Mucosa of rectum (tissue), 2 donors: ENCODE data around the gene VCX3A.
"Not testable (repeated sequence)": the region's sequence is repeated elsewhere in the genome, so short reads cannot be mapped to it uniquely, and the experiment has no call there.

Source experiments
- H3K27ac ChIP-seq, 2 donors: one replicate each; pipeline ENCODE4 v1.7.0; 2013; ENCODE audit warnings: inconsistent platforms in 2 of 2, low read depth in 2 of 2, low read length in 2 of 2
- H3K27me3 ChIP-seq, 2 donors: one replicate each; pipeline ENCODE4 v1.7.0; 2013; ENCODE audit warnings: low read length in 2 of 2; ENCODE audit not compliant: control insufficient read depth in 2 of 2, insufficient read depth in 2 of 2
- H3K36me3 ChIP-seq, 2 donors: one replicate each; pipeline ENCODE4 v1.7.0; 2013; ENCODE audit warnings: low read length in 2 of 2; ENCODE audit not compliant: control insufficient read depth in 2 of 2, insufficient read depth in 2 of 2
- H3K4me1 ChIP-seq, 2 donors: one replicate each; pipeline ENCODE4 v1.7.0; 2013; ENCODE audit warnings: low read length in 2 of 2, mild to moderate bottlenecking in 1 of 2; ENCODE audit not compliant: control insufficient read depth in 2 of 2, insufficient read depth in 2 of 2
- H3K4me3 ChIP-seq, 2 donors: one replicate each; pipeline ENCODE4 v1.7.0; 2013; ENCODE audit warnings: low read length in 2 of 2
- H3K9ac ChIP-seq, 2 donors: one replicate each; pipeline ENCODE4 v1.7.0; 2013; ENCODE audit warnings: low read length in 2 of 2, low read depth in 1 of 2, mild to moderate bottlenecking in 1 of 2
- H3K9me3 ChIP-seq, 2 donors: one replicate each; pipeline ENCODE4 v1.7.0; 2013; ENCODE audit warnings: low read length in 2 of 2; ENCODE audit not compliant: control insufficient read depth in 2 of 2
- donor health status: healthy.
- donor health status: Normal muscosa, but diverticular disease.

VCX3A gene

DNA sequence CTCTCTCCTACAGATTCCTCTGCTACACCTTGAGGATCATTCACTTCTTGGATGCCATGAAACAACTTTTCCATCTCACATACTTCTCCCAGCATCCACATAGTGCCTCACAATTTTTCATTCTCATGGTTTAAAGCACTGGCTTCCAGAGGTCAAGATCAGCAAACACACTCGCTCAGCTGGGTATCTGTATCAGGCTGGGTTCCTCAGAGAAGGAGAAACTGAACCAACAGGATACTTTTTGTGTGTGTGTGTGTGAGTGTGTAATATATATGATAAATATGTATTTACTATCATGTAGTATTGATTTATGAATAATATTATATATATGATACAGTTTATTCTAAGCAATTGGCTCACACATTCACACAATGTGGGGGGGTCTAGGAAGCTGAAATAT lies at the start of gene VCX3A:
Gene VCX3A, minus strand, starts transcription at position 101 of the 400 bp plus-strand sequence. CDS start 621 bp downstream, outside the sequence.
- H3K9ac ChIP-seq, H3K9me3 ChIP-seq, H3K36me3 ChIP-seq, H3K27me3 ChIP-seq, H3K27ac ChIP-seq, H3K4me1 ChIP-seq, H3K4me3 ChIP-seq: not testable (repeated sequence)

DNA sequence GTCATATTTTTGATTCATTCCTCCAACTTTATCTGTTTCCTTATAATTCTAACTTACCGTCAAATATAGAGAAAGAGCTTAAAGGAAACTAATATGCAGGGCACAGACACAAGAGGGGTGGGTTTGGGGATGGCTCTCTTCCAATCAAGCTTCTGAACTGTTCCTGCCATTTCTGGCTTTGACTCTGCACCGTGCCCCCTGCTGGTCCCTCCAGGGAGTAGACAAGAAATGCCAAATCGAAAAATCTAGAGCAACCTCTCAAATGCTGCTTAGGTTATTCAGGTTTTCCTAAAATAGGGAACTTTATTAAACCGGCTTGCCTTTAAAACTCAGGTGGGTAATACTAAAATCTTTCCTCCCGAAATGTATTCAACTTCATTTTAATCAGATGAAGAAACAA lies 39.8 kb upstream of the VCX3A start:
- no peaks in the 10 kb centered on the region for H3K4me1 ChIP-seq
- no peak overlapping the region for H3K9ac ChIP-seq
- no peaks in the 10 kb centered on the region for H3K9me3 ChIP-seq
- H3K27ac ChIP-seq: no peak overlapping the region
- no peaks in the 10 kb centered on the region for H3K36me3 ChIP-seq
- no peaks in the 10 kb centered on the region for H3K27me3 ChIP-seq
- no peak overlapping the region for H3K4me3 ChIP-seq

DNA sequence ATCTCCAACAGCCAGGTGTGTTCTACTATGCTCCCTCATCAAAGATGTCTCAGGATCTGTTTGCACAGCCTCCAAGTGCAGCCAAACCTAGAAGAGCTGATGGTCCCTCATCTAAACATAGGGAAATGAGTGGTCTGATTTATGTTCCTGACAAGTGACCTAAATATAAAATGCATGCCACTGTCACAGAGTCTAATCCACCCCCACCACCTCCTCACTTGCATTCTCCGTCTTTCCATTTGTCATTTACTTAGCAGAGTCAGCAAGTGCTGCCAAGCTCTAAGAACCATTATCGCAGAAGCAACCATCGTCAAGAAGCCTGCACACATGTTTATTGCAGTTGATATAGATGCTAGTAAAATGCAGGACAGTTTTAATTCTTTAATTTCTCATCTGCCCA lies 33.1 kb upstream of the VCX3A start:
- Histone ChIP-seq H3K36me3 (no peaks in the 10 kb centered on the region), H3K9ac (no peak overlapping the region), H3K27me3 (no peaks in the 10 kb centered on the region), H3K4me1 (no peaks in the 10 kb centered on the region), H3K27ac (no peak overlapping the region), H3K4me3 (no peak overlapping the region), H3K9me3 (no peaks in the 10 kb centered on the region)

DNA sequence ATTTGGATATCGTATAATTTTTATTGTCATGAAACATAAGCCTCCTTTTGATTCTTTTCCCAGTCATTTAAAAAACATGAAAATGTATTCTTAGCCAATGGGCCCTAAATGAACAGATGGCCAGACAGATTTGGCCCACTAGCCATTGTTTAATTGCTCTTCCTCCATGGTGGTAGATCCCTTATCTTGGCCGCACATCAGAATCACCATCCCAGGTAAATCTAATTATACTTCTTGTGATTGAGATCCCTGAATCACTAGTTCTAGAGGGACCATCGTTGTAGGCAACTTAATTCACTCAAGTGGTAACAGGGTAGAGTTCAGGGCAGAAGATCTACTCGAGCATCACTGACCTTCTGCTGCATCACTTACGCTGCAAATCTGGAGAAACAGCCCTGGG lies 24.1 kb upstream of the VCX3A start:
- H3K27ac ChIP-seq: no peak overlapping the region
- no peaks in the 10 kb centered on the region for H3K27me3 ChIP-seq
- H3K9ac ChIP-seq: no peak overlapping the region
- H3K9me3 ChIP-seq: no peaks in the 10 kb centered on the region
- H3K4me1 ChIP-seq: no peaks in the 10 kb centered on the region
- H3K4me3 ChIP-seq: no peak overlapping the region
- no peaks in the 10 kb centered on the region for H3K36me3 ChIP-seq

DNA sequence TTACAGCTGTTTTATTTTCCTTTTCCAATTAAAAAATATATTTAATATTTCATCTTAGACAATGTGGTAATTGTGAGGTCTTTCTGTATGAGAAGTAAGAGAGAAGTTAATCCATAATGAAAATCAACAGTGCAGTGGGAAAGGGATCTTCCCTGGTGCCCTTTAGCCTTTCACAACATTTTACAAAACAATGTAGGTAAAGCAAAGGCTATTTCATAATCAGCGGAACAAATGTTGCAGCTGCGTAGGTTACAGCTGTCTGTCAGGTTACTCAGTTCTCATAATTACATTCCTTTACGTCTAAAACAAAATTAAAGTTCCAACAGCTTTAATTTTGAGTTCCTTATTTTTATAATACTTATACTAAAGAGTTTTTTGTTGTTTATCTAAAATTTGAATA lies 22.8 kb upstream of the VCX3A start:
- Histone ChIP-seq H3K36me3 (no peaks in the 10 kb centered on the region), H3K27me3 (no peaks in the 10 kb centered on the region), H3K9ac (no peak overlapping the region), H3K4me3 (no peak overlapping the region), H3K9me3 (no peaks in the 10 kb centered on the region), H3K4me1 (no peaks in the 10 kb centered on the region), H3K27ac (no peak overlapping the region)

DNA sequence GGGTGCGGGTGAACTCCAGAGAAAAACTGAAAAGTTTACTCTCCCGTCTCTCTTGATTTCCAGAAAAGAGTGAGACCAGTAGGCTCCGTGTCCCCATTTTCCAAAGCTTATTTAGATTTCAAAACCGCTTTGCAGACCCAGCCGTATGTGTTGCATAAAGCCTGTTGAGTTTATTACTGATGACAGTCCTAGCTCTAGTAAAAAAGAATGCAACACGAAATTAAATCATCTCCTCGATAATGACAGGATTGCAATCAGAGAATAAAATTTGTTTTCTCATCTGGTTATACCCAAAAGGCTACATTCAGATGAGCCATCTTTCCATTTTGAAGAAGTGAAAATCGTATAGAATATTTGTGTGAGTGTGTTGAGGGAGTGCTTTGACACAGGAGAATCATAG lies 16.1 kb upstream of the VCX3A start:
- H3K36me3 ChIP-seq: no peaks in the 10 kb centered on the region
- H3K4me3 ChIP-seq: no peak overlapping the region
- H3K4me1 ChIP-seq: no peaks in the 10 kb centered on the region
- H3K27ac ChIP-seq: no peak overlapping the region
- H3K9ac ChIP-seq: no peak overlapping the region
- H3K27me3 ChIP-seq: no peaks in the 10 kb centered on the region
- H3K9me3 ChIP-seq: no peaks in the 10 kb centered on the region

DNA sequence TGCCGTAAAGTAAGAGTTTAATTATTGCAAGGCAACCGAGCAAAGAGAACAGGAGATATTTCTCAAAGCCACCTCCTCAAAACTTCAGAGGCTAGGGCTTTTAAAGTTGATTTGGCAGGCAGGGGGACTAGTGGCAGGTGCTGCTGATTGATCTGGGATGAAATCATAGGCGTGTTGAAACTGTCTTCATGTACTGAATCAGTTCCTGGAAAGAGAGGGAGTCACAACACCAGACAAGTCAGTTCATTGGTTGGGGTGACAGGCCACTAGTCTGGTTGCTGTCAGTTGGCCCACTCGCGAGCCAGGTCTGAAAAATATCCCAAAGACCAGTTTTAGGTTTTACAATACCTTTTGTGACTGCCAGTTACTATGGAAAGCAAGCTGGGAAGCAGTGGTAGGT lies 10.8 kb upstream of the VCX3A start:
- Histone ChIP-seq H3K4me1 (no peaks in the 10 kb centered on the region), H3K4me3 (no peak overlapping the region), H3K9me3 (no peaks in the 10 kb centered on the region), H3K27me3 (no peaks in the 10 kb centered on the region), H3K27ac (no peak overlapping the region), H3K9ac (no peak overlapping the region), H3K36me3 (no peaks in the 10 kb centered on the region)

DNA sequence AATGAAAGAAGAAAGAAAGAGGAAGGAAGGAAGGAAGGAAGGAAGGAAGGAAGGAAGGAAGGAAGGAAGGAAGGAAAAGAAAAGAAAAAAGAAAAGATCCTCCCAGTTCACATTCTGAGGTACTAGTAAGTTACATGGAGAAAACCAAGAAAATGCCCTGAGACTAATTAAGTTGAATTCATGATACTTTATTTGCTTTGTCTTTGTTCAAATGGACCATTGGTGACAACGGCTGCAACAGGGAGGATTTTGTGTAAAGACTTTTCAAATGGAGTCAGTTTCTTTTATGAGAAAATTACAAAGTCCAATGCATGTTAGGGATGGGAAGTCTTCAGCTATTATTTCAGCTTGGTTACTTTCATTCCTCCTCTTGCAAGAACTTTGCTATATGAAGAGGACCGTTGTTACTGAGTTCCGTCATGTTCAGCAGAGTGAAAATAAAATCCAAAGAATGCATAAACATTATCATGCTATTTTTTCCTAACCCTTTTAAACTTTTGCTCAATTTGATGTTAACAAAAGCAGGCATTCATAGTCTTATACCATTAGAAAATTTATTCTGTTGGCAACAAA lies 8.3 kb downstream of the VCX3A start:
- Histone ChIP-seq H3K4me3 (no peak overlapping the region), H3K4me1 (no peaks in the 10 kb centered on the region), H3K36me3 (no peaks in the 10 kb centered on the region), H3K27ac (no peak overlapping the region), H3K27me3 (no peaks in the 10 kb centered on the region), H3K9me3 (no peaks in the 10 kb centered on the region), H3K9ac (no peak overlapping the region)

DNA sequence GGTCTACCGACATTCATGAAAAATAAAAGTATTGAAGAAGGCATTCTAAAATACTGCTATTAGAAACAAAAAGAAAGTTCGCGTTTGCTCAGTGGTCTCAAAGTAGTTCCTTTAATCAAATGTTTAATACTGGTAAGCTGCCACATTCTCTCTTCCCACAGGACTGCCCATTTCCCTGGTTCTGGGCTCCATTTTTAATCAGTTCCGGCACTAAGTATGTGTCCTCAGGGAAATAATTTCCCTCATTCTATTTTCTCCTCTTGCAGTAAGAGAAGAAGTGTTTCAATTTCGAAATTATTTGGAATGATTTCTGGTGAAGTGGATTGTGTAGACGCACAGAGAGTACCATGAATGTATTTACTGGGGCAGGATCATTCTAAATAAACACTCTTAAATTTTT lies 17.5 kb downstream of the VCX3A start:
- Histone ChIP-seq H3K27ac (no peak overlapping the region), H3K9me3 (peaks cover 0 to 1% of the 10 kb centered on the region in 2 donors), H3K4me3 (no peak overlapping the region), H3K27me3 (no peaks in the 10 kb centered on the region), H3K4me1 (no peaks in the 10 kb centered on the region), H3K36me3 (no peaks in the 10 kb centered on the region), H3K9ac (no peak overlapping the region)

DNA sequence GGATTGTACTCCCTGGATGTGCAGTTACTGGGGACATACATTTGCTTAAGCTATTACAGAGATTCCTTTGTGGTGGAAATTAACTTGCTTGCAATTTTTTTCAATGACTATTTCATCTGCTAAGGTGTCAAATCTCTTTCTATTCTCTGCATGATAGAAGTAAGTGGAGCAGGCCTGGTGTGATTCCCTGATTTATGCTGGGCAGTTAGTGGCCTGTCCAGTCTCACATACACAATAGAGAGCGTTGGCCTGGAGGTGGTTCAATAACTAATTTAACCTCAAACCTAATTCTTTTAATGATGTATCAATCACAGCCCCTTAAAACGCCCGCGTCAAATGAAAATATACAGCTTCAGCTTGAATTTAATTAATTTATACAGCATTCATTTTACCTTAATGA lies 28.5 kb downstream of the VCX3A start:
- Histone ChIP-seq H3K9me3 (peaks cover 0 to 3% of the 10 kb centered on the region in 2 donors), H3K4me3 (no peak overlapping the region), H3K27me3 (no peaks in the 10 kb centered on the region), H3K36me3 (no peaks in the 10 kb centered on the region), H3K4me1 (no peaks in the 10 kb centered on the region), H3K27ac (no peak overlapping the region), H3K9ac (no peak overlapping the region)

DNA sequence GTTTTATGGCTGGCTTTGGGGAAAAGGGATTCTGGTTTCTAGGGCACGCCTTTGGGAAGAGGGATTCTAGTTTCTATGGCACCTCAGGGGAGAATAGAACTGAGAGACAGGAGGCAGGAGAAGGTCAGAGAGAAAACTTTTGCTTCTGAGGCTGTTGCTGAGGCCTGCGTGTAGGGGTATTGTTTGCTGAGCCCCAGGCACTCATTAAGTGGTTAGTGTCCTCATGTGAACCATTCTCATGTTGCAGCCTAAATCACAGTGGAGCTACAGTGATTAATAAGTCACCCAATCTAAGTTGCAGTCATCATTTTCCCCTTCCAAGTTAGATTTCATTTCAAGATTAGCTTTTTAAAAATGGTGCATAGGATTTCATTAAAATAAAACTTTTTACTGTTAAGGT lies 29.0 kb downstream of the VCX3A start:
- H3K36me3 ChIP-seq: no peaks in the 10 kb centered on the region
- H3K27ac ChIP-seq: no peak overlapping the region
- H3K9ac ChIP-seq: no peak overlapping the region
- H3K4me1 ChIP-seq: no peaks in the 10 kb centered on the region
- no peak overlapping the region for H3K4me3 ChIP-seq
- H3K27me3 ChIP-seq: no peaks in the 10 kb centered on the region
- peaks cover 0 to 3% of the 10 kb centered on the region in 2 donors for H3K9me3 ChIP-seq
